MM.1S (cell line): ENCODE measurements around the gene AGPAT1.
A peak's percentile ranks its signal among the peaks of the same experiment; 100 is the strongest.

Source experiments
- CTCF ChIP-seq: fragments of 300-600 bp; sonication (generic); IDR thresholded peaks from 2 replicates; pipeline ENCODE4 v1.5.1; 2016; ENCODE audit warnings: antibody characterized with exemption, low read length, mixed read lengths
- EZH2phosphoT487 ChIP-seq: fragments of 300-600 bp; sonication (generic); IDR thresholded peaks from 2 replicates; pipeline ENCODE4 v1.6.1; 2018; ENCODE audit warnings: antibody characterized with exemption, low read length

DNA sequence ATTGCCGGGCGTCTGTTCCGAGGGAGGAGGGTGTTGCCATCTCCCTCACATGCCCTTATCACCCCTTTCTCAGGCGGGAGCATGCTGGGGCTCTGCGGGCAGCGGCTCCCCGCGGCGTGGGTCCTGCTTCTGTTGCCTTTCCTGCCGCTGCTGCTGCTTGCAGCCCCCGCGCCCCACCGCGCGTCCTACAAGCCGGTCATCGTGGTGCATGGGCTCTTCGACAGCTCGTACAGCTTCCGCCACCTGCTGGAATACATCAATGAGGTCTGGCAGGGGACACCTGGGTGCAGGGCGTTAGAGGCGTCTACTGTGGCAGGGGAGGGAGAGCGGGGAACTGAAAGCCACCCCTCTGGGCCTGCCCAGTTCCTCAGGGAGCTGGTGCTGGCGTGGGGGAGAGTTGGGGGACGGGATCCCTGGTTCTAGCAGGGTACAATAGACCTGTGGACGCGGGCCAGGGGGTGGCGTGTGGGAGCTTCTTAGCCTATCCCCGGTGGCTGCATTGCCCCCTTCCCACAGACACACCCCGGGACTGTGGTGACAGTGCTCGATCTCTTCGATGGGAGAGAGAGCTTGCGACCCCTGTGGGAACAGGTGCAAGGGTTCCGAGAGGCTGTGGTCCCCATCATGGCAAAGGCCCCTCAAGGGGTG lies 21.2 kb downstream of the AGPAT1 start:
- TF ChIP-seq CTCF (peak; percentile 67), EZH2phosphoT487 (no peak)
